DMS79 treated with DMSO at 0.1 percent for 48 hours (cell line): ENCODE measurements around the gene FBXO28.

Experiments used
- DNase-seq: peaks from one replicate; lab custom pipeline; 2025; lab: John Stamatoyannopoulos, UW

The FBXO28 gene

DNA sequence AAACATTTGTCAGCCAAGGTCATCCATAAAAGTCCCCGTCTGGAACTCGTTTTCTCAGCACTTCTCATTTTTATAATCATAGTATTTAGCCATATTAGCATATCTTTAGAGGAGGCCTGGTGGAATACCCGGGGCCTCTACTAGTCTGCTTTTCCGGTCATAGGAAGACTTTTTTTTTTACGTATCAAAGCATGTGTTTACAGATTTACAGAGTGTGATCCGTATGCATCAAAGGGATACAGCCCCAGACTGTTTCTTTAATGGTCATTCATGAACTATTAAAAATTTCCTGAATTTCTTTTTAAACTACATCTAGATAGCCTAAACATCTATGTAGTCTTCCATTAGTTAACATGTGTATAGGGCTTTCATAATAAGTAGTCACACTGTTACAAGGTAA, 45.6 kb downstream of the FBXO28 start:
- DNase-seq: no peak

DNA sequence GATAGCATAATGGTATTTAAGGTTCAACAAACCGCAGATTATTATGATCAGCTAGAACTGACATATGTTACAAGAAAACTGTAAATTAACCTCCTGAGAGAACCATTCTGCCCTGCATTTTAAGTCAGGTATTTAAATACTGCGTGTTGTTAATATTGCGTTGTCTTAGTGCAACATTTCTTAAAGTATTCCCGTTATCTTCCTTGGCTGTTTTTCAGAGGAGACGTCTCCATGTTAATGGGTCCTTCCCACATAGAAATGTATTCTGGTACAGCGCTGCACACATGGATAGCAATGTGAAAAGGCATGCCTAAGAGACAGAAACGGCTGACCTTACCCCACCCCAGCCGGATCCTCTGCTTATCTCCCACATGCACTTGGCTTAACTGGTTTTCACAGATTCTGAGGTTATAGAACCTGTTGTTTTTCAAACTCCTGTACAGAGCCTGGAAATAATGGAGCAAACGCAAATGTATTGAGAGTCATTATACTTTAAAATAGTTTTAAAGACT, 46.3 kb downstream of the FBXO28 start:
- DNase-seq: no peak

DNA sequence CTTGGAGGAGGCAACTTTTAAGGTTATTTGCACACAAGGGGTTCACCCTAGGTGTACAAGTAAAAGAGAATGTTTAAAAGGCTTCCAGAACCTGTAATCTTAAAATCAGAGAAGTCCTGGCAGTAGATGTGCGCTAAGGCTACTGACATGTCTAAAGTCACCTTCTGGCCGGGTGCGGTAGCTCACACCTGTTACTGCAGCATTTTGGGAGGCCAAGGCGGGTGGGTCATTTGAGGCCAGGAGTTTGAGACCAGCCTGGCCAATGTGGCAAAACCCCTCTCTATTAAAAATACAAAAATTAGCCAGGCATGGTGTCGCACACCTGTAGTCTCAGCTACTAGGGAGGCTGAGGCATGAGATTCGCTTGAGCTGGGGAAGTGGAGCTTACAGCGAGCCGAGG, 48.9 kb downstream of the FBXO28 start:
- DNase-seq: no peak

DNA sequence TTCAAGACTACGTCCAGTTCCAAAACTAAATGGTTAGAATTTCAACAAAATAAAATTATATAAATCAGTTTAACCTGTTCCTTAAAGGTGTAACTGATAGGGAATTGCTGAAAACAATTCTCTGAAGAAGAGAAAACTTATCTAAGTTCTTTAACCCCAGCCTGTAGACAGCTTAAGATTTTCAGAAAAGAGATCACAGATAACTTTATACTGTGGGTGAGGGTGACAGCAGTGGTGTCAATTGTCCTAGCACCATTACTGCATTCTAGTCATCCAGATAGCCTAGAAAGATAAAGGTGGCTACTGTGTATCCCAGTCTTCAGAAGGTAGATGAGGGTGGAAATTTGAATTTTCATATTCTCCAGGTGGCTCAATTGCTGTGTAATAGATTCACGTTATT, 49.4 kb downstream of the FBXO28 start:
- DNase-seq: no peak

DNA sequence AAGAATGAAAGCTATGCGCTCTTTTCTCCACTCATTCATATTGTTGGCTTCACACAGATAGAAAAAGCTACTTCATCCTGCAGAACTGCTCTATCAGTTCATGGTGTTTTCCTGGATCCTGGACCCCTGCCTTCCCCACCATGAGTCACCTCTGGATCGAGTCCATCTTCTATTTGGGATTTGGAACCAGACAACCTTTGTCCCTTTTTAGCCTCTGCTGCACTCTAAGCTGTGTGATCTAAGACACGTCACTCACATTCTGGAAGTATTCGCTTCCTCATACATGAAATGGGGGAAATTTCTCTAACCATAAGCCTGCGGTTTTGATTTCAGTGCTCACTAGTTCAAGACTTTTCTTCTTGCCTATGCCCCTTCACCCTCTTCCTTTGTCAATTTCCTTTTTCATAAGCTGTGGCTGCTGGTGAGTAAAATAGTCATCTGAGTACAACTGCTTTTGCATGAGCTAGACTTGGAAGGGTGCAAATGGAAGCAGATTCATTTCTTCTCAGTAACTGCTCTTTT, 55.0 kb downstream of the FBXO28 start:
- no peak for DNase-seq

DNA sequence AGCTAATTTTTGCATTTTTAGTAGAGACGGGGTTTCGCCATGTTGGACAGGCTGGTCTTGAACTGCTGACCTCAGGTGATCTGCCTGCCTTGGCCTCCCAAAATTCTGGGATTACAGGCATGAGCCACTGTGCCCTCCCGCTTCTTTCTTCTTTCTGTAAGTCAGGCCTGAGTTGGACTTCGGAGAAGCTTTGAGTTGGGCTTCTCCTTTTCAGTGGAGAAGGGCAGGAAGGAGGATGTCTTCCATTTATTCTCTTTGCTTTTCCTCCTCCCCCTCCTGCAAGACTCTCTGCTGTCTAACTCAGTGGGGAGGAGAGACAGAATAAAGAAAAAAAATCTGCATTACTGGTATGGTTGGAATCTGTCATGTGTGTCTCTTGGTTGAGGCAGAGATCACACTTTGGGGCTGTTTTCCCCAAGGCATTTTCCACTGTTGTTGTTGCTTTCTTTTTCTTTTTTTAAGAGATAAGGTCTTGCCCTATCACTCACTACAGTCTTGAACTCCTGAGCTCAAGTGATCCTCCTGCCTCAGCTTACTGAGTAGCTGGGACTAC, 55.9 kb downstream of the FBXO28 start:
- no peak for DNase-seq

DNA sequence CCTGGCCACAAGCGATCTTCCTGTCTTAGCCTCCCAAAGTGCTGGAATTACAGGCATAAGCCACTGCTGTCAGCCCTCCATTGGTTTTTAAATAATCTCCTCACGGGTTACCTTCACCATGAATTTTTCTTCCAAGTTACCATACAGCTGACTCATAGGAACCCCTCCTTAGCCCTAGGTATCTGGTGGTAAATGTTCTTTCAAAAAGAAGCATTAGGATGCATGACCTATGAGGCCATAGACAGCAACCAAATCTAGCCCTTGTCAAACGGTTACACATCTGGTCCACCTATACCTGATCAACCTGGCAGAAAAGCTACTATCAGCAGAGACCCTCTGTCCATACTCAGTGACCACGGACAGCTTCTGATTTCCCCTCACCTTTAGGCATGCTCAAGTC, 56.4 kb downstream of the FBXO28 start:
- no peak for DNase-seq

DNA sequence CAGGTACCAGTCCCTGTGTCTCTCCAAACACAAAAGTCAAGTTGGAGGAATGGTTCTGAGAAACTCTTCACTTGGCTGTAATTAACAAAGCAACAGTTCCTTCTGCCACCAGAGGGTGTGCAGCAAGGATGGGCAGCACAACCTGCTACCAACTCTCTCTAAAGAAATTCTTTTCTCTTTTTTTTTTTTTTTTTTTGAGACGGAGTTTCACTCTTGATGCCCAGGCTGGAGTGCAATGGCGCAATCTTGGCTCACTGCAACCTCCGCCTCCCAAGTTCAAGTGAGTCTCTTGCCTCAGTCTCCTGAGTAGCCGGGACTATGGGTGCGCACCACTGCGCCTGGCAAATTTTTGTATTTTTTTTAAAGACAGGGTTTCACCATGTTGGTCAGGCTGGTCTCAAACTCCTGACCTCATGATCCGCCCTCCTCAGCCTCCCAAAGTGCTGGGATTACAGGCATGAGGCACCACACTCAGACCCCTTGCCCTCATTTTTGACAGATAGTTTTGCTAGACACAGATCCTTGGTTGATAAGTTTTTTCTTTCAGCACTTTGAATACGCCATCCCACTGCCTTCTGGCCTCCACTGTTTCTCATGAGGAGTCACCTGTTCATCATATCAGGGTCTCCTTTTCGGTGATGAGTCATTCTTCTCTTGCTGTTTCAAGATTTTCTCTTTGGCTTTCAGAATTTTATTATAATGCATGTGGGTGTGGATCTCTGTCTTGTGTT, 57.0 kb downstream of the FBXO28 start:
- DNase-seq: no peak

DNA sequence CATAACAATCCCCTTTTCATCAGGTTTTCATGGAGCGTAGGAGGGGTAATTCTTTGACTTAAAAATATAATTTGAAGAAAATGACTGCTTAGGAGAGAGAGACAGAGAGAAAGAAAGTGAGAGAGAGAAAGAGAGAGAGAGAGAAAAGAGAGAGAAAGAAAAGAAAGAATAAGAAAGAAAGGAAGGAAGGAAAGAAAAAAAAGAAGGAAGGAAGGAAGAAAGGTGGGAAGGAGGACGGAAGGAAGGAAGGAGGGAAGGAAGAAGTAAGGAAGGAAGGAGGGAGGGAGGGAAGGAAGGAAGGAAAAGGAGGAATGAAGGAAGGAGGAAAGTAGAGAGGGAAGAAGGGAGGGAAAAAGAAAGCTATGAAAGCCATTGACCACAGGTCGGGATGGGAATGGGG, 58.3 kb downstream of the FBXO28 start:
- DNase-seq: no peak

DNA sequence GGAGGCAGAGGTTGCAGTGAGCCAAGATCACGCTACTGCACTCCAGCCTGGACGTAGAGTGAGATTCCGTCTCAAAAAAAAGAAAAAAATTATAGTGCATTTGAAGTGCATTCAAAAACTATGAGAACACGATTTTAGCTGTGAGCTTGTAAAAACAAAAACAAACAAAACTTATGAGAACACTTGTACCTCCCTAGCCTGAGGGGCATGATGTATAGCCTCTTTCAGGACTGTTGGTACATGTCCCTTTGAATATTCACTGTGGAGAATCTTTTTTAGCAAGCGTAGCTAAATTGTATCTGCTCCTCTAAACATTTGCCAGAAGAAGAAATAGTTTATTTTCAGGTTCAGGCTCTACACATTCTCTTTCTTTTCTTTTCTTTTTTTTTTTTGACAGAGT, 59.6 kb downstream of the FBXO28 start:
- DNase-seq: no peak

DNA sequence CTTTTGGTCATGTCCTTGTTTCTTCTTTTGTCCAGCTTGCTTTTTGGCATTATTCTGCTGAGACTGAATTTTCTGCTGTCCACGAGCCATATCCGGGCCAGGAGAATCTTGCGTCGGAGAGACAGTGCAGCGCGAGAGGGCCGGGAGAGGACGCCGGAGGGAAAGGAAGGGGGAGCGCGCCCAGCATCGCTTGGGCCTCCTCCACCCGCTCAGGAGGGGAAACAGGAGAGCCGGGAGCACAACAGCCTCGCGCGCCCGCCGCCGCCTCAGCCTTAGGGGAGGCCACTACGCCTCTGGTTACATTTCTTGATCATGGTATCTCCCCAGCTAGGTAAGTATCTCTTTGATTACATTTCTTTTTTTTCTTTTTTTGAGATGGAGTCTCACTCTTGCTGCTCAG, 61.7 kb downstream of the FBXO28 start:
- no peak for DNase-seq

DNA sequence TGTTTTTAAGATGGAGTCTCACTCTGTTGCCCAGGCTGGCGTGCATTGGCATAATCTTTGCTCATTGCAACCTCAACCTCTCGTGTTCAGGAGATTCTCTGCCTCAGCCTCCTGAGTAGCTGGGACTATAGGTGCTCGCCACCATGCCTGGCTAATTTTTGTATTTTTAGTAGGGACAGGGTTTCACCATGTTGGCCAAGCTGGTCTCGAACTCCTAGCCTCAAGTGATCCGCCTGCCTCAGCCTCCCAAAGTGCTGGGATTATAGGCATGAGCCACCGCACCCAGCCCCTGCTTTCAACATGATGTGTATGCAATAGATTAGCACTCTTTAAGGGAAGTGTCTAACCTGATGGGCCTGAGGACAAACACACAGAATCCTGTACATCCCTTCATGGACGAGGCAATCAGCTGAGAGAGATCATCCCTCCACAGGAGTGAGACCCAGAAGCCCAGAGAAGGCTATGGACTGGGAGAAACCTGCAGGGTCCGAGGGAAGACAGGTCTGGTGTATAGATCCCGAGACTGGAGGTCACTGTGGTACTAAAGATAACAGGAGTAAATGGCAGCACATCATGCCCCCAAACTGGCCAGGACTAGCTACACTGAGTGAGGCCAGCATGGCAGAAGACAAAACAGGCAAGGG, 63.6 kb downstream of the FBXO28 start:
- DNase-seq: no peak

DNA sequence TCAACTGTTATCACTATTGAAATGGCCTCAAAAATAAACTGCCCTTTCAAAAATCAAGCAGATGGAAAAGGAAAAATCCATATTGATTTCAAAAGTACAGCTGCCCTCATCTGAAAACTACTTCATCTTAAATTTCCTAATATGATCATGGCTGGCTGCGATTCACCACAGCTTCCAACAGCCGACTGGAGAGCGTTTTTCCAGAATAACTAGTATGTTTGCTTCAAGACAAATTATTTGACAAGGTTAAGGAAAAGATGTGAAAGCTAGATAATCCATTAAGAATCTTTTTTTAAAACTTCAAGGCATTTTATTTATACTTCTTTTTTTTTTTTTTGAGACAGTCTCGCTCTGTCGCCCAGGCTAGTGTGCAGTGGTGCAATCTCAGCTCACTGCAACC, 65.0 kb downstream of the FBXO28 start:
- DNase-seq: no peak

DNA sequence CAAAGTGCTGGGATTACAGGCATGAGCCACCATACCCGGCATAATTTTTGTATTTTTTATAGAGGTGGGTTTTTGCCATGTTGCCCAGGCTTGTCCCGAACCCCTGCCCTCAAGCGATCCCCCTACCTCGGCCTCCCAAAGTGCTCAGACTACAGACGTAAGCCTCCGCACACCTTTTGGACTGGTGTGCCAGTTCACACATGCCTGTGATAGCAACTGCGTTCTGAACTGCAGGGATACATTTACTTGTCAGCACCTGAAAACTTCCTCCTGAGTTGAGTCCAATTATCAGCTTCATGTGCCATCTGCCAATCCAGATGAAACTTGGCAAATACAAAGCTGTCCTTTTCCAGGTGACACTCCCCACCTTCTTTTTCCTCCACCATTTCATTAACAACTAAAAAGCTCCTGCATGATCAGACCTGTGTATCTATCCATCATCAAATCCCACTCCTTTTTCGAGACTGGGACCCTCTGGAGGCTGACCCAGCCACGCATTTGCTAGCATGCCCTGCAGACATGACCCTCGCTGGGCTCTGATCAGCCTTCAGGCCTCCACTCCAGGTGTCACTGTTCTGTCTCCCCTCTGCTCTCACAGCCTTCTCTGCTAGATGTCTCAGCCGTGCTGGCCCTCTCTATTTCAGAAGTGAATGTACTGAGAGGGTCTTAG, 67.0 kb downstream of the FBXO28 start:
- DNase-seq: no peak

DNA sequence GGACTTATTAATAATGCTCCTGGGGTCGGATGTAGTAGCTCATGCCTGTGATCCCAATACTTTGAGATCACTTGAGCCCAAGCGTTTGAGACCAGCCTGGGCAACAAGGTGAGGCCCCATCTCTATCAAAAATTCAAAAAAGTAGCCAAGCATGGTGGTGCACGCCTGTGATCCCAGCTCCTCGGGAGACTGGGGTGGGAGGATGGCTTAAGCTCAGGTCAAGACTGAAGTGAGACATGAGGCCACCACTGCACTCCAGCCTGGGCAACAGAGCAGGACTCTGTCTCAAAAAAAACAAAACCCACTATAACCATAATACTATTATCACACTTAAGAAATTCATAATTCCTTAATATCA, 67.5 kb downstream of the FBXO28 start:
- DNase-seq: no peak

DNA sequence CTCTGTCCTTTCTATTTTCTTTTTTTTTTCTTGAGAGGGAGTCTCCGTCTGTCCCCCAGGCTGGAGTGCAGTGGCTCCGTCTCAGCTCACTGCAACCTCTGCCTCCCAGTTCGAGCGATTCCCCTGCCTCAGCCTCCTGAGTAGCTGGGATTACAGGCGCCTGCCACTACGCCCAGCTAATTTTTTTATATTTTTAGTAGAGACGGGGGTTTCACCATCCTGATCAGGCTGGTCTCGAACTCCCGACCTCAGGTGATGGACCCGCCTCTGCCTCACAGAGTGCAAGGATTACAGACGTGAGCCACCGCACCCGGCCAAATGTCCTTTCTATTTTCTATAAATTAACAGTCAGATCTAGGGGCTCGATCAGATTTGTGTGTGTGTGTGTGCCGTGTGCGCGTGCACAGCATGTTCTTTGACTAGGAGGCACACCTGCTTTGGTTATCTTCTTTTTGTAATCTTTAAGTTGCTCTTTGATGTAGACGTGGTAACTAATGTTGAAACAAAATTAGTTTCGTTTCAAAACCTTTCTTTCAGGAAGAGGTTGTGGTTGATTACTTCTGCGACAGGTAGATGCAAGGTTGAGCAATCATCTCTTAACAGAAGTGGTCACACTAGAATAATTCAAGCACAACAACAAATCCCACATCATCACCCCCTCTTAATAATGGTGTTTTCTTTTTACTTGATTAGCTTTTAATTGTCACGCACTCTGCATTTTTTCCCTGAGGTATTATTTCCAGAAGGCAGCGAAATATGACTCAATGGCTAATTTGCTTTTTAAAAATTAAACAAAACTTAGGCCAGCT, 68.3 kb downstream of the FBXO28 start:
- peak; percentile 87 for DNase-seq

DNA sequence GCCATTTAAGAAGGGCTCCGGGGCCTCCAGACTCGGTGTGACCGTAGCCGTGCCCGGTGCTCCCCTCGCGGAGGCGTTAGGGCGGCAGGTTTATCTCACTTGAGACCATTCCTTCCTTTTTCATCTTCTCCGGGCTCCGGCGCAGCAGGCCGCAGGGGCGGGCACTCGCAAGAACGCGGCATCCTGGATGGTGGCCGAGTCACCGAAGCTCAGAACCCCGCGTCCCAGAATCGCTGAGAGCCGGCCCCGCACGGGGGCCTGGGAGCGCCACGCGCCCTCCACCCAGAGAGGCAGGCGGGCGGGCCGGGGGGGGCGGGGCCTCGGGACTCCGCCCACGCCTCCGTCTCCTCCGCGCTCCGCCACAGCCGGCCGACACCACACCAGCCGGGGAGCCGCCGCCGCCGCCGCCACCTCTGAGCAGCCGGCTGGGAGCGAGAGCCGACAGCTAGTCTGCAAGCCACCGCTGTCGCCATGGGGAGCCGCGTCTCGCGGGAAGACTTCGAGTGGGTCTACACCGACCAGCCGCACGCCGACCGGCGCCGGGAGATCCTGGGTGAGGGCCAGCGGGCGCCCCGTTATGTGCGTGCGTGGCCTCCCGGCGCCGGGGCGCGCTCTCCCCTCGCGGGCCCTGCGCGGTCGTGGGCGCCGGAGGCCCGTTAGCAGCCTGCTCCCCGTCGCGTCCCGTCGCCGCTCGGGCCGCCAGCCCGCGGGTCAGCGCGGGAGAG, 69.1 kb downstream of the FBXO28 start, which contains the start of gene DEGS1:
Gene DEGS1, plus strand, starts transcription at position 375 of the 725 bp plus-strand sequence. Its CDS starts 97 bp downstream, at position 472.
- DNase-seq: peak; percentile 87

DNA sequence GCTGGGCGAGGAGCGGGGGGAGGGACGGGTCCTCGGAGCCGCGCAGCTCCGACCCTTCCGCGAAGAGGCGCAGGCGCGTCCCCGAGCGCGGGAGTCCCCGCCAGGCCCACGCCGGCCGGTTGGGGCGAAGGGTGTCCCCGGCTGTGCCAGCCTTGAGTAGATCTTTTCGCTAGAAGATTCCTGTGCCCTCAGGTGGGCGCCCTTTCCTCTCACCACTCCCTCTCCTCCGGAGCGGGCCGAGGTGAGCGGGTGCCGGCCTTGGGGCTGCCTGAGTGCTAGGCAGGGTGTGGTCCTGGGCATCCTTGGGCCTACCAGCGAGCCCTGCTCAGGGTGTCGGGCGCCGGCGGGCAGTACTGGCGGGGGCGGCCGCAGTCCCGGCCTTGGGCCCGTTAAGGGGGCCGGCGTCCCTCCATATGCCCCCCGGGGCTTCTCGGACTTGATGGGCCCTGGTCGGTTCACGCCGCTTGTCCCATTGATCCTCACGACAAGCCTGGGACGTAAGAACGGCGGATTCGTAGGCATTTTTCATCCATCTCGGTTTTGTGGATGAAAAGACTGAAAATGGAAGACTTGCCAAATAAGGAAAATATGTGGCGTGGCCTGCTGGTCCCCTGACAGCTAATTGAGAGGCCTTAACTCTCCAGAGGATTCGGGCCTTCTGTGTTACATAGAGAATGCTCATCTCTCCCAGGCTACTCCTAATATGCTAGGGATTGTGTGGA, 69.8 kb downstream of the FBXO28 start:
- DNase-seq: peak; percentile 36

DNA sequence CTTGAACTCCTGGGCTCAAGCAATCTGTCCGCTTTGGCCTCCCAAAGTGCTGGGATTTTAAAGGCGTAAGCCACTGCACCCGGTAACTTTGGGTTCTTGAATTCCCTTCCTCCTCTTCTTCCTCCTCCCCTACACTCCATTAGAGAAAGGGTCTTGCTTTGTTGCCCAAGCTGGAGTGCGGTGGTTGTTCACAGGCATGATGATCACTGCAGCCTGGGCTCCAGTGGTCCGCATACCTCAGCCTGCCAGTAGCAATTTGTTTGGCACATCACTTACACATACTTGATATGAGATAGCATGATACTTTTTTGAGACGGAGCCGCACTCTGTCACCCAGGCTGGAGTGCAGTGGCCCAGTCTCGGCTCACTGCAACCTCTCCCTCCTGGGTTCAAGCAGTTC, 71.3 kb downstream of the FBXO28 start:
- DNase-seq: no peak

DNA sequence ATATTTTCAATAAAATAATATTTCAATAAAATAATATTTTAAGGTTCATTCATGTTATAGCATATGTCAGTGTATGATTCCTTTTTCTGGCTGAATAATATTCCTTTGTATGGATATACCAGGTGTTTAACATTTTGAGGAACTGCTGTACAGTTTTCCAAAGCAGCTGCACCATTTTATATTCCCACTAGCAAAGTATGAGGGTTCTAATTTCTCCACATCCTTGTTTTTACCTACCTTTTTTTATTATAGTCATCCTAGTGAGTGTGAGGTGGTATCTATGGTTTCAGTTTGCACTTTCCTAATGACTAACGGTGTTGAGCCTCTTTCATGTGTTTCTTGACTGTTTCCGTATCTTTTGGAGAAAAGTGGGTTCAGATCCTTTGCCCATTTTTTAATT, 74.4 kb downstream of the FBXO28 start:
- DNase-seq: no peak
